Measurements from ENCODE around the gene TNN. TPM values are rescaled to one million over a fixed set of nuclear protein-coding genes. Genes with fewer than 3 reads are reported as not detected.

Gene TNN
- polyA plus RNA-seq, 1 experiment, result not detected

GRCh38 chr1:175155936-175156335, 88.3 kb downstream of the TNN start:
- no peak for DNase-seq (ENCODE audit: low read depth)
- POLR2A ChIA-PET, result no interaction called here
- Histone ChIP-seq H3K4me3 (ENCODE audit: low read depth, low read length) (no peak overlapping the region), H3K27me3 (ENCODE audit: control insufficient read depth, insufficient read depth, low read length) (no peaks in the 10 kb centered on the region; the same call in 1 of the 2 replicates), H3K36me3 (ENCODE audit: control insufficient read depth, insufficient read depth, low read length) (no peaks in the 10 kb centered on the region)
- no peak for TF ChIP-seq CTCF (IDR thresholded peaks at IDR 0.05; ENCODE audit: insufficient read depth, low read depth, low read length)
- CTCF ChIA-PET, result interaction anchor here (0.6 to 3.9 kb wide), 17 partner anchors 7 to 182 kb away, joined by 3 to 108 read pairs (median 6); no protein-coding TSS in a partner anchor

GRCh38 chr1:175157200-175157599, 89.6 kb downstream of the TNN start:
- Histone ChIP-seq H3K36me3 (ENCODE audit: control insufficient read depth, insufficient read depth, low read length) (no peaks in the 10 kb centered on the region), H3K4me3 (ENCODE audit: low read depth, low read length) (no peak overlapping the region), H3K27me3 (ENCODE audit: control insufficient read depth, insufficient read depth, low read length) (no peaks in the 10 kb centered on the region)
- ChIA-PET CTCF (interaction anchor here (1.5 to 3.9 kb wide), 3 partner anchors 11 to 162 kb away, joined by 4 to 108 read pairs (median 36); no protein-coding TSS in a partner anchor), POLR2A (no interaction called here)
- DNase-seq (ENCODE audit: low read depth), result no peak
- no peak for TF ChIP-seq CTCF (IDR thresholded peaks at IDR 0.05; ENCODE audit: insufficient read depth, low read depth, low read length)

- Histone ChIP-seq H3K36me3 (ENCODE audit: control insufficient read depth, insufficient read depth, low read length) (no peaks in the 10 kb centered on the region), H3K4me3 (ENCODE audit: low read depth, low read length) (no peak overlapping the region), H3K27me3 (ENCODE audit: control insufficient read depth, insufficient read depth, low read length) (no peaks in the 10 kb centered on the region)
- TF ChIP-seq CTCF (IDR thresholded peaks at IDR 0.05; ENCODE audit: insufficient read depth, low read depth, low read length), result no peak
- POLR2A ChIA-PET, result no interaction called here
- no peak for DNase-seq (ENCODE audit: low read depth)
- CTCF ChIA-PET, result interaction anchor here (1.1 to 2.4 kb wide), 5 partner anchors 8 to 161 kb away, joined by 3 to 11 read pairs (median 5); no protein-coding TSS in a partner anchor
Observed at GRCh38 chr1:175158170-175158591, 90.5 kb downstream of the TNN start.

GRCh38 chr1:175162955-175163354, 95.3 kb downstream of the TNN start:
- Histone ChIP-seq H3K27me3 (ENCODE audit: control insufficient read depth, insufficient read depth, low read length) (no peaks in the 10 kb centered on the region), H3K36me3 (ENCODE audit: control insufficient read depth, insufficient read depth, low read length) (peaks cover 1% of the 10 kb centered on the region; the same call in 1 of the 2 replicates), H3K4me3 (ENCODE audit: low read depth, low read length) (no peak overlapping the region)
- TF ChIP-seq CTCF (IDR thresholded peaks at IDR 0.05; ENCODE audit: insufficient read depth, low read depth, low read length), result no peak
- POLR2A ChIA-PET, result no interaction called here
- CTCF ChIA-PET, result interaction anchor here (0.6 to 4.1 kb wide), 3 partner anchors 8 to 1088 kb away, joined by 3 to 15 read pairs (median 6); no protein-coding TSS in a partner anchor
- no peak for DNase-seq (ENCODE audit: low read depth)

- no peak for DNase-seq (ENCODE audit: low read depth)
- no peak overlapping the region for H3K4me3 ChIP-seq (ENCODE audit: low read depth, low read length)
- H3K27me3 ChIP-seq (ENCODE audit: control insufficient read depth, insufficient read depth, low read length), result no peaks in the 10 kb centered on the region
- ChIA-PET POLR2A (no interaction called here), CTCF (interaction anchor here (0.6 to 4.1 kb wide), 4 partner anchors 8 to 1088 kb away, joined by 3 to 15 read pairs (median 4); no protein-coding TSS in a partner anchor)
- H3K36me3 ChIP-seq (ENCODE audit: control insufficient read depth, insufficient read depth, low read length), result peaks cover 1% of the 10 kb centered on the region; the same call in 1 of the 2 replicates
- TF ChIP-seq CTCF (IDR thresholded peaks at IDR 0.05; ENCODE audit: insufficient read depth, low read depth, low read length), result no peak
Observed at GRCh38 chr1:175163702-175164101, 96.1 kb downstream of the TNN start.
